AG04450 (cell line): ENCODE measurements around the gene WAS. TPM values are rescaled to one million over a fixed set of nuclear protein-coding genes. Genes with fewer than 3 reads are reported as not detected.

Experiments used
- CTCF ChIA-PET: fragments of 300-600, 350-600 bp; formaldehyde crosslinking; extraction: SDS; loops from one replicate; lab custom pipeline; 2022; ENCODE audit warnings: antibody characterized with exemption, inconsistent platforms; lab: Charles Lee
- POLR2A ChIA-PET: fragments of 350-600 bp; formaldehyde crosslinking; extraction: SDS; loops from one replicate; lab custom pipeline; 2021; ENCODE audit warnings: antibody characterized with exemption, inconsistent platforms; lab: Yijun Ruan, JAX
- DNase-seq: peaks from one replicate; pipeline ENCODE4 v3.0.0-alpha.2; 2011; ENCODE audit warnings: low read depth, low spot score
- H3K27ac ChIP-seq: one replicate; pipeline ENCODE4 v1.5.1; 2012; ENCODE audit warnings: low read depth, low read length, control low read depth
- H3K27me3 ChIP-seq: one replicate; pipeline ENCODE4 v1.6.0; 2012; ENCODE audit warnings: low read length; ENCODE audit not compliant: control insufficient read depth, insufficient read depth
- H3K4me3 ChIP-seq: 2 replicates; pipeline ENCODE4 v1.5.1; 2011; ENCODE audit warnings: mild to moderate bottlenecking, low read depth, low read length, control low read depth
- H3K9me3 ChIP-seq: 2 replicates; pipeline ENCODE4 v1.5.1; 2012; ENCODE audit warnings: low read length; ENCODE audit not compliant: control insufficient read depth, insufficient read depth
- polyA minus RNA-seq: library from RNA; depleted of rRNA, polyadenylated mRNA; stranded (reverse); fragments of >200 nt; gene quantifications from 2 replicates; pipeline ENCODE4 v1.2.3, GENCODE V29; 2011; rRNA and poly(A)+ RNA removed
- polyA plus RNA-seq: library from polyadenylated mRNA; depleted of rRNA; stranded (reverse); fragments of >200 nt; gene quantifications from 2 replicates; pipeline ENCODE4 v1.2.3, GENCODE V29; 2011; rRNA removed
- TF ChIP-seq, protein P1 (sequence below): IDR thresholded peaks from 2 replicates; pipeline ENCODE4 v1.5.1; 2011; ENCODE audit warnings: low read depth, low read length, control low read depth, inconsistent platforms

Gene WAS
- 0.14 TPM in 1 of 2 replicates, not detected in the other for polyA plus RNA-seq
- not detected in 2 replicates for polyA minus RNA-seq

DNA sequence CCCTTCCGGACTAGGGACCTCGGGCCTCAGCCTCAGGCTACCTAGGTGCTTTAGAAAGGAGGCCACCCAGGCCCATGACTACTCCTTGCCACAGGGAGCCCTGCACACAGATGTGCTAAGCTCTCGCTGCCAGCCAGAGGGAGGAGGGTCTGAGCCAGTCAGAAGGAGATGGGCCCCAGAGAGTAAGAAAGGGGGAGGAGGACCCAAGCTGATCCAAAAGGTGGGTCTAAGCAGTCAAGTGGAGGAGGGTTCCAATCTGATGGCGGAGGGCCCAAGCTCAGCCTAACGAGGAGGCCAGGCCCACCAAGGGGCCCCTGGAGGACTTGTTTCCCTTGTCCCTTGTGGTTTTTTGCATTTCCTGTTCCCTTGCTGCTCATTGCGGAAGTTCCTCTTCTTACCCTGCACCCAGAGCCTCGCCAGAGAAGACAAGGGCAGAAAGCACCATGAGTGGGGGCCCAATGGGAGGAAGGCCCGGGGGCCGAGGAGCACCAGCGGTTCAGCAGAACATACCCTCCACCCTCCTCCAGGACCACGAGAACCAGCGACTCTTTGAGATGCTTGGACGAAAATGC, at the start of gene WAS:
TSS of gene WAS (plus strand) at position 389 of the 572 bp plus-strand sequence. CDS start at position 444, 55 bp downstream.
- no peak within 1 kb of the TSS for H3K27ac ChIP-seq
- H3K27me3 ChIP-seq, result peaks cover 3% of the 10 kb centered on the region
- TF ChIP-seq, protein P1, sequence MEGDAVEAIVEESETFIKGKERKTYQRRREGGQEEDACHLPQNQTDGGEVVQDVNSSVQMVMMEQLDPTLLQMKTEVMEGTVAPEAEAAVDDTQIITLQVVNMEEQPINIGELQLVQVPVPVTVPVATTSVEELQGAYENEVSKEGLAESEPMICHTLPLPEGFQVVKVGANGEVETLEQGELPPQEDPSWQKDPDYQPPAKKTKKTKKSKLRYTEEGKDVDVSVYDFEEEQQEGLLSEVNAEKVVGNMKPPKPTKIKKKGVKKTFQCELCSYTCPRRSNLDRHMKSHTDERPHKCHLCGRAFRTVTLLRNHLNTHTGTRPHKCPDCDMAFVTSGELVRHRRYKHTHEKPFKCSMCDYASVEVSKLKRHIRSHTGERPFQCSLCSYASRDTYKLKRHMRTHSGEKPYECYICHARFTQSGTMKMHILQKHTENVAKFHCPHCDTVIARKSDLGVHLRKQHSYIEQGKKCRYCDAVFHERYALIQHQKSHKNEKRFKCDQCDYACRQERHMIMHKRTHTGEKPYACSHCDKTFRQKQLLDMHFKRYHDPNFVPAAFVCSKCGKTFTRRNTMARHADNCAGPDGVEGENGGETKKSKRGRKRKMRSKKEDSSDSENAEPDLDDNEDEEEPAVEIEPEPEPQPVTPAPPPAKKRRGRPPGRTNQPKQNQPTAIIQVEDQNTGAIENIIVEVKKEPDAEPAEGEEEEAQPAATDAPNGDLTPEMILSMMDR, result no peak
- ChIA-PET CTCF (no interaction called here), POLR2A (no interaction called here)
- no peak for DNase-seq
- no peaks in the 10 kb centered on the region for H3K9me3 ChIP-seq
- H3K4me3 ChIP-seq, result no peak within 1 kb of the TSS

DNA sequence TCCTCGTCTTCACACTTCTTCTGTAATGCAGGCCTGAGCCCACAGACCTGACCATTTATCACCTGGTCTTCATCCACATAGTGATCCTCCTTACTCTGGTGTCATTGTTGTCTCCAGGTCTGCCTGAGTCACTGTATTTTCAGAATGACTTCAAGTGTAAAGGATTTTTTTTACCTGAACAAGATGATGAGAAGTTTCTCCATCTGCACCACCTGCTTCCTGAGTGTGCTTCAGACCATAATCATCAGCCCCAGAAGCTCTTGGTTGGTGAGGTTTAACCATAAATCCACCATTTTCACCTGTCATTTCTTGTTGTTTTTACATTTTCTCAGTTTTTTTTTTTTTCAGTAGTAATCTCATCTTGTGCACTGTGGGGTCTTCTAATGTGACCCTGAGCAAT, 47.3 kb upstream of the WAS start:
- H3K4me3 ChIP-seq, result no peak overlapping the region
- H3K9me3 ChIP-seq, result no peaks in the 10 kb centered on the region
- POLR2A ChIA-PET, result no interaction called here
- no peak for DNase-seq
- no peaks in the 10 kb centered on the region for H3K27me3 ChIP-seq
- CTCF ChIA-PET, result interaction anchor here (0.6 kb wide), 1 partner anchor 12 kb away, joined by 4 read pairs; no protein-coding TSS in a partner anchor
- no peak overlapping the region for H3K27ac ChIP-seq
- TF ChIP-seq, protein P1, result no peak

DNA sequence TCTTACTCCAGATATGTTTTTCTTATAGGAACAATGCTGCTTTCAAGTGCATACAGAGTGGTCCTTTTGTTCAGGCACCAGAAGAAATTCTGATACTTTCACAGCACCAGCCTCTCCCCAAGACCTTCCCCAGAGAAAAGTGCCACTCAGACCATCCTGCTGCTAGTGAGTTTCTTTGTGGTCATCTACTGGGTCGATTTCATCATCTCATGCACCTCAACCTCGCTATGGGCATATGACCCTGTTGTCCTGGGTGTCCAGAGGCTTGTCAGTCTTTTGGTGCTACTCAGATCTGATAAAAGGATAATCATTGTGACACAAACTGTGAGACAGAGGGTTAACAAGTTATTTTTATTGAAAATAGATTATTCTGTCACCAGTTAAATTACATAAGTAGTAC, 46.8 kb upstream of the WAS start:
- Histone ChIP-seq H3K4me3 (no peak overlapping the region), H3K27me3 (no peaks in the 10 kb centered on the region), H3K9me3 (no peaks in the 10 kb centered on the region), H3K27ac (no peak overlapping the region)
- ChIA-PET CTCF (no interaction called here), POLR2A (no interaction called here)
- no peak for DNase-seq
- TF ChIP-seq, protein P1, result no peak

DNA sequence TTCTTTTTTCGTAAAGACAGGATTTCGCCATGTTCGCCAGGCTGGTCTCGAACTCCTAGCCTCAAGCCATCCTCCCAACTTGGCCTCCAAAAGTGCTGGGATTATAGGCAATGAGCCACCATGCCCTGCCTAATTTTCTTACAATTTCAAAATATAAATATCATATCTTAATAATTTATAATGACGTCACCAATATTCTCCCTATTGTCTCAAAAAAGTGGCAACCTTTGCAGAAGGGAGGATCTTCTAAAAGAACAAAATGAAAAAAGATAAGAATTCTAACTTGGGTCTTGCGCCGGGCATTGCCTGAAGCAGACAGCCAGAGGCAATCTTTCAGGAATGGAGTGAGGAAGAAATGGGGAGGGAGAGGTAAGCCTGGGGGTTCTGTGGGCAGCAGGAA, 37.9 kb upstream of the WAS start:
- no peak for DNase-seq
- Histone ChIP-seq H3K9me3 (no peaks in the 10 kb centered on the region), H3K27me3 (no peaks in the 10 kb centered on the region), H3K27ac (no peak overlapping the region), H3K4me3 (no peak overlapping the region)
- CTCF ChIA-PET, result no interaction called here
- TF ChIP-seq, protein P1, result no peak
- POLR2A ChIA-PET, result no interaction called here

DNA sequence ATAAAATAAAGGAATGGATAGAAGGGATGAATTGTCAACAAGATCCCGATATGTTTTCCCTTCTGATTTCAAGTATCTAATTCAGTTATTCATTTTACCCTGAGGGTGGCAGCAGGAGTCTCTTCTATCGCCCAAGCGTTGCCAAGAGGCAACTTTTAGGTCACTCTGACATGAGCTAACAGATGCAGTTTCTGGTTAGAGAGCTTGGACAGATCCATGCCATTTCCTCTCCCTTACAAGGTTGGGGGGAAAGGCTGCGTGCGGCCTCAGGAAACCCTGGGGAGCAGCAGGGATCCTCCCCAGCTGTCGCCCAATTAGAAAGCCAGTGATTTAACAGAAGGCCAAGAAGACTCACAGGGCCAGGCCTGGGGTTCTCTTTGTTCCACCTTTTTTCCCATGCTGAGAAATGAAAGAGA, 35.3 kb upstream of the WAS start:
- POLR2A ChIA-PET, result interaction anchor here (0.7 kb wide), 1 partner anchor 65 kb away, joined by 3 read pairs; no protein-coding TSS in a partner anchor
- no peak for DNase-seq
- Histone ChIP-seq H3K27me3 (no peaks in the 10 kb centered on the region), H3K4me3 (no peak overlapping the region), H3K9me3 (no peaks in the 10 kb centered on the region), H3K27ac (no peak overlapping the region)
- TF ChIP-seq, protein P1, result peak; percentile 30
- CTCF ChIA-PET, result interaction anchor here (0.6 to 1.7 kb wide), 13 partner anchors 9 to 1190 kb away, joined by 3 to 7 read pairs (median 4); partner anchors contain the start of gene SLC35A2
